NCI-H446 (cell line): ENCODE results near the gene SLC2A9.

Source experiments
- DNase-seq, 2 experiments: peaks; one replicate each; lab custom pipeline; 2025; lab: John Stamatoyannopoulos, UW

SLC2A9 gene

DNA sequence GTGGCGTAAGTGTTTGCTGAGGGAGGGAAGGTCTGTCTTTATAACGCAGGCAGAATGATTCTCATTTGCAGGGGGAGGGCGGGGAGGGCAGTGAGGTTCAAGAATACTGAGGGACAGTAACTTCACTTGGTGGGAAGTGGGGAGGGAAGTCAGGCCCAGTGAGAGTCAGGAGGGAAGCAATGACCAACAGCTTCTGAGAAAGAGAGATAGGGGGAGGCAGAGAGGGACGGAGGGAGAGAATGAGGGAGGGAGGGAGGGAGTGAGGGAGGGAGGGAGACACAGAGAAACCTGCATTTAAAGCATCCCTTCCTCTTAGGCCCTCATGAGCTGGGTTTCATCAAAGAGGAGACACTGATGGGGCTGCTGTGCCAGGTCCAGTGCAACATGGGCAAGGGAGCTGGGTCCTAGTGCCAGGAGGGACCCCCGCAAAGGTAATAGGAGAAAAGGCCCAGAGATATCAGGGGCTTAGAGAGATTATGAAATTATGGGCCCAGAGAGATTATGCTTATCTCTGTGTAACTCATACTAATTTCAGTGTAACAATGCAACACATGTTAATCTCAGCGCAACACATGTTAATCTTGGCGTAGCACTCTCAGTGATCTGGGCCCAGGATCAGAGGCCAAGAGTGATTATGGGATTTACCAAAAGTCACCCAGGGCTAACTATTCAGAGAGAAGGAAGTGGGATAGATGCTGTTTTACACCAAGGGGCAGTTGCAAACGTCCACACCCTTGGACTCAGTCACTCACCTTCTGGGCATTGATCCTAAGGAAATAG, 127.8 kb downstream of the SLC2A9 start:
- no peak for DNase-seq

DNA sequence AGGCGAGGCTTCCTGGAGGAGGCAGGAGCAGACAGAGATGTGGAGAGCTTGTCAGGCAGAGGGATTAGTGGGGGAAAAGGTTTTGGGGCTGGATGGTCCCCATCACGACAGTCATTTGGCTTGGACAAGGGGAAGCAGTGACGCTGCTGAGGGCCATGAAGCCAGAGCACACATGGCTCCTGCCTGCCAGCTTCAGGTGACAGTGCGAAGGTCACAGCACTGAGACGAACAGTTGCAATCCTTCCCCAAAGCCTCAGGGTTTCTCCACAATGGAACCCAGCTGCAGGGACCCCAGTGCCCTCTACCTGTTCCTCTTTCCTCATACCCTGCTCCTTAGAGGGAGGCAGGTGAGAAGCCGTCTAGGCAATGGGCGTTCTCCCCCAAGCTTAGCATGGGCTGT, 129.6 kb downstream of the SLC2A9 start:
- DNase-seq: no peak

DNA sequence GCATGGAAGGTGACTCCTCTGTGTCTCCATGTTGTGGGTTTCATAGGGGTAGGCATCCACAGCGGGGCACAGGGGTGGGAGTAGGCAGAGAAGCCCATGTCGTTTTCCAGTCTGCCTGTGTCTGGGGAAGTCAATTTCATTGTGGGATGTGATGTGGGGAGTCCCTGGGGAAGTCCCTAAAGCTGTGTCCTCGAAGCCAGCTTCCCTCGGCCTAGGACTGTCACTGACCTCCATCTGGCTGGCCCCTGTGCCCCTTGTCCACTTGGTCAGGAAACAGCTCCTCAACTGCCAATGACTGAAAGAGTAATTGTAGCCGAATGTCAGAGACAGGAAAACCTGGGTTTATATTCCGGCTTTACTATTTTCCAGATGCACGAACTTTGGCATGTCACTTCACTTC, 130.2 kb downstream of the SLC2A9 start:
- DNase-seq: no peak

DNA sequence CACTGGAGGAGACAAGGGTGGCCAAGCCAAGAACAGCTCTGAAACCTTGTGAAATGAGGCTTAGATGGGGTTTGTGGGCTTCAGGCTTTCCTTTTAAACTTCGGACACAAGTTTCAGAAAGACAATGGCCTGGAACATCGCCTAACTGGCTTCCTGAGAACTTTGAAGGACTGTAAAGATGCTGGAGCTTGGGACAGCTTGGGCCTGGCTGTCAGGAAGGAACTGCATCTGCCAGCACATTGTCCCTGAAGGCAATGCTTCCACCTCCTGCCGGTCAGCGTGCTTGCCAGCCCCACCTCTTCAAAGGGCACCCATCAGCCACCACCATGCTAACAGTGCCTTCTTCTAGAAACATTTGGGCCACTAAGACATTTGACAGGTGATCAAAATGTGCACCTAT, 132.0 kb downstream of the SLC2A9 start:
- DNase-seq: no peak

DNA sequence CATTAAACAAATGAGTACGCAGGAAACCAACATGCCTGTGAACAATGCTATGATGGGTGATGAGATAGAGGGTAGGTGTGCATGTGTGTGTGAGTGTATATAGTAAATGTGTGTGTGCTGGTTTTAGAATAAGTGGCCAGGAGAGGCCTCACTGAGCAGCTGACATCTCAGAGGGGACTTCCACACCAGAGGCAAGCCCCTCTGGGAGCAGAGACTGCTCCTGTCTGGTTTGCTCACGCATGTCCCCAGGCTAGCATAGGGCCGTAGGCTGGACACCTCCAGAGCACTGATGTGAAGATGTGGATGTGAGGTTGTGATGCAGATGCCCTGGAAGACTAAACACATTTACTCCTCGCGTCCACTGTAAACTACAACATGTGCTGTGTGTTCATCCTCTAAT, 135.3 kb downstream of the SLC2A9 start:
- no peak for DNase-seq

DNA sequence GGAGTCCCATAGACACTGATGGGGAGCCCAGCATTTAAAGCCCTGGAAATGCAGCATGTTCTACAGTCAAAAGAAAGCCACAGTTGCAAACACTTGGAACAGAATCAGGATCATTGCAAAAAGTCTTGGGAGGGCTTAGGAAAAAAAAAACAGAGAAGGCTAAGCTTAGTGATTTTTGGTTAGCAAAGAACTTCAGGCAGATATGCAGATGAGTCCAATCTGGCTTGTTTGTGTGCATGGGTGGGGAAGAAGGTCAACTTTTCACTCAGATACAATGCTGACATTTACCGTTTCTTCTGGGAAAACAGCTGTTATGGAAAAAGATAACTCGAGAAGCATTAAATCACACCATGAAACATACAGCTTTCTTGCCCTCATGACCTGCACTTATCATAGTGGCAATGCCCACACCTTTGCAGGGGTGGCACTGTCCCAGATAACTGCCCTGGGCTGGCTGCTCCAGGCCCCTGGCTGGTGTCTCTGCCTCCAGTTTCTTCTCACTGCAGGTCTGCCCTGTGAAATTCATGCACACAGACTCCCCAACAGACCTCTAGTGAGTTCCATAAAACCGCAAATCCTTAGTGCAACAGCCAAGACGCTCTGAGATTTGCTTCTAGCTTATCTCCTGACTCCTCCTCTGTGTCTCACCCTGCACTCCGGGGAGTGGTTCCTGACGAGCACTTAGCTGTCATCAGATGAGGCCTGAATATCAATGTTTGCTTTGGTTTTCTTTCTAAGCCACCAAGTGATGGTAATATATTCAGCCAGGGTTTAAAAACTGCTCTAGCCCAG, 140.7 kb downstream of the SLC2A9 start:
- DNase-seq: no peak

DNA sequence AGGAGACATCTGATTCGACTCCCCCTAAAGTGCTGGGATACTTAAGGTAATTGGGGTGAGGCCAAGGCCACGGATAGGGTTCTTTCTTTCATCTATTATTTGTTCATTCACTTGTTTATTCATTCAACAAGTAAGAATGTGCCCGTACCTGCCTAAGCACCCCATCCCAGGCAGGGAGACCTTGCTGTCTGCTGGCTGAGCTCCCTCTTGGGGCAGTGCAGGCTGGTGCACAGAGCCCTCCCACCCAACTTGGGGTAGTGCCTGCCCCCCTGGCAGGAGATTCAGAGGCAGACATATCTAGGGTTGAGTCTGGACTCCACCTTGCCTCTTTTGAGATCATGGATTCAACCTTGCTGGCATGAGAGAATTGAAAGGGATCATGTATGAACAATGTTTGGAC, 144.2 kb downstream of the SLC2A9 start:
- no peak for DNase-seq

DNA sequence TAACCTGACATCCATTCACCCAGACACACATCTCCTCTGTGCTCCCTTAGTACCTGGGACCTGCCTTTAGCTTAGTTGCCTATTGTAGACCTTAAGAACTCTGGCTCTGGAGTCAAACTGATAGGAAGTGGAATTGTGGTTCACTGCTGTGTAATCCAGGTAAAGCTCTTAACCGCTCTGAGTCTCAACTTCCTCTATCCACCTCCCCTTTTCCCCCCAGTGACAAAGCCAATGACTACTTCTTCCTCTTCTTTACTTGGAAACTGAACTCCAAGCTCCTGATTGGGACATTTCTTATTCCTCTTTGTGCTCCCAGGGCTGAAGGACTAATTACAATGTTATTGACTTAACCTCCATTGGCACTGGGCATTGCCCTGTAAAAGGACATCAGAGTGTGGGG, 145.8 kb downstream of the SLC2A9 start:
- no peak for DNase-seq

DNA sequence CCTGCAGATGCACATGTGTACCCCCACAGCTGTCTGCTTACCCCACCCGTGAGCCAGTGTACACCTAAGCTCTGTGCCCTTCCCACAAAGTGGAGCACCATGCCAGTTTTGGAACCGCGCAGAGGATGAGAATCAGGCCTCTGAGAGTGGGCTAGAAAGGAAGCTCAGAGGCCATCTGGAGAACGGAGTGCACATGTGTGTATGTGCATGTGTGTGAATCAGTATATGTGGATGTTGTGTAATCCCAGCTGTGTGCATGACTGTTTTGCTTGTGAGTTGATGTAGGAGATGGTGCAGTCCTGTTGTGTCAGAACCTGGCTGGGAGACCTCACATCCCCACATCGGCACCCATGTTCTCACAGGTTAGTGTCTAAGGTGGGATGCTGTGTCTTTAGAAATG, 146.9 kb downstream of the SLC2A9 start:
- no peak for DNase-seq

DNA sequence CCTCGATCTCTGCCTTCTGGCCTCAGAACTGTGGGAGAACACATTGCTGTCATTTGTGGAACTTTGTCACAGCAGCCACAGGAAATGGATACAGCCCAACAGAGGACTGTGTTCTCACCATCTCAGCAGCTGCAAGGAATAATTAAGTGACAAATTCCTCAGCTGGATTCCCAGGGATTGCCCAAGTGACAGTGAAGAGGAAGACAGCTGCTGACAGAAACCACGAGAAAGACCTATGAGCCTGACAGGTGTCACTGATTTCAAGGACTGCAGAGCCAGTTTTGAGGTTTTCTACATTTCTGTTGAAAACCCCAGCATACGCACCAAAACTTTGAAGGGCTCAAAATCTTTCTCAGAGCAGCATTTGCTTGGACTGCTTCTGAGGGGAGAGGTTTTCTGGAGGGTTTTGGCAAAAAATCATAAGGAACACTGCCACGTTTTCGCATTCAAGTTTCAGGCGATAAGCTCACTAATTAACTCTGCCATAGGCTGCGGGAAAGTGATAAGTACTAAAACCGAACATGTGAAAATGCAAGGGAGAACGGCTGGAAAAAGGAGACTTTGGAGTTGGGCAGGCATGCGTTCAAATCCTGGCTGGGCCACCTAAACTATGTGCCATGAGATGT, 151.0 kb downstream of the SLC2A9 start:
- DNase-seq: no peak

DNA sequence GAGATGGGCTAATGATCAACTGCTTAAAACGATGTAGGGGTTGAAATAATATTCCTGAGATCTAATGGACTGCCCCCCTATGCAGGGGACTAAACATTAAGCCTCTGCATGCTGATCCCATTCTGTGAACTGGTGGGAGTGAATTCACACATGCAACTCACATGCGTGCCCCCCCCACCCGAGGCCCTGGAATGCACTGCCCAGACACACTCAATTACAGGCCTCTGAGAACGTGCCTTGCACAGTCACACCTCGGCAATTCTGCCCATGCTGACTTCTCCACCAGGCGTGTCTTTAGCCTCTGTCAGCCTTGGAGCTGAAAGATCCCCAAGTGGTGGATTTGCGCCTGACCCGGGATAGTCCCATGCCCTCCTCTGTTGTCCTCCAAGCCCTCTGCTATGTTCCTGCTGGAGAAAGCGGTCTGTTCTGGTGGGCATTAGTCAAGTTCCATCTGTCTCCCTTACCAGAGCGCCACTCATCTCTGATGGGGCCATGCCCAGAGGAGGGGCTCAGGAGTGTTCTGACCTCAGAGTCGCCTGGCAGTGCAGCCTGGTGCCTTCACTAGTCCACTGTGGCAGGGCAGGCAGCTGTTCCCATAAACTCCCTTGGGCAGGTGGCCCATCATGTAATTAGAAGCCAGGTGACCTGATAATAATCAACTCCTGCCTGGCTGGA, 153.4 kb downstream of the SLC2A9 start:
- DNase-seq: no peak

DNA sequence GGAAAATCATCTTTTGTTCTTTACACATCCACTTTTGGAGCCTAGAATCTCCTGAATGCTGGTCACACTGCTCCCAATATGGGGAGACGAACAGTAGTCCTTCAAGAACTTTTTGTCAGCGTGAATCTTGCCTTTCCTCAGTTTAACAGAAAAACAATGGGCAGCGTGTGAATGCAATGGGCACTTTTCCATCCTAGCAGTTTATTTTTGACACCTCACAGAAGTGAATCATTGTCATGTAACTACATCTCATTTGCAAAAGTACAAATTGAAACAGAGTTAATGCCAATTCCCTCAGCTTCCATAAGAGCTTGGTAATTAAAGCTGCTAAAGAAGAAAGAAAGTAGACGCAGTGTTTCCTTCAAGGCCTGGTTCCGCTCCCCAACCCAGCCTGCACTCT, 154.4 kb downstream of the SLC2A9 start:
- no peak for DNase-seq

DNA sequence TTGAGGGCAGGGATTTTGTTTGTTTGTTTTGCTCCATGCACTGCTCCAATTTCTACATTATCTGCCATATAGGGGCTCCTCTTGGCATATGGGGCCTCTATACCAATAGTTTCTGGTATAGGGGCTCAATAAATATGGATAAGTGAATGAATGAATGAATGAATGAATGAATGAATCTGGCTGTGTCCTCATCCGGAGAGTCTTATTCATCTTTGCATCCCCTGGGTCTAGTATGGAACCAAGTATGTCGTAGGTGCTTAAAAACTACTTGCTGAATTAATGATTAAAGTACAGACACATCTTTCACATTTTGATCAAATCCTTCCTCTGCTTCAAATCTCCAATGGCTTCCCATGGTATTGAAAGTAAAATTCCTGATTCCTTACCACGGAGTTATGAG, 159.7 kb downstream of the SLC2A9 start:
- DNase-seq: no peak

DNA sequence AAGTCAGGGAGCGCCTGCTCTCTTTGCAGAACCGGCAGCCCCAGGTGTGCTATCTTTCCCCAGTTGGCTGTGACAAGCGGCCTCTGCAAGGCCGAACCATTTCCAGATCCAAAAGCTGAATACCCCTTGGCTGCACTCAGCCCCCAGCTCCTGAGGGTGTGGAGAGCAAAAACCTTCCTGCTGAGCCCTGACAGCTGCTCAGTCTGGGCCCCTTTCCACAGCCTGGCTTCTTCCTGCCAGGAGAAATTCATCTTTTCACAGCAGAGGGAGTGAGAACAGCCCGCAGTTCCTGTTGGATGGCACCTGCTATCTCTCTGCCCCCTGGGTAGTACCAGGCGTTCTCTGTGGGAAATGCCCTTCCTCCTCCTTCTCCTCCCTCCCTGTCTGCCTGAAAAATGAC, 161.5 kb downstream of the SLC2A9 start:
- no peak for DNase-seq

DNA sequence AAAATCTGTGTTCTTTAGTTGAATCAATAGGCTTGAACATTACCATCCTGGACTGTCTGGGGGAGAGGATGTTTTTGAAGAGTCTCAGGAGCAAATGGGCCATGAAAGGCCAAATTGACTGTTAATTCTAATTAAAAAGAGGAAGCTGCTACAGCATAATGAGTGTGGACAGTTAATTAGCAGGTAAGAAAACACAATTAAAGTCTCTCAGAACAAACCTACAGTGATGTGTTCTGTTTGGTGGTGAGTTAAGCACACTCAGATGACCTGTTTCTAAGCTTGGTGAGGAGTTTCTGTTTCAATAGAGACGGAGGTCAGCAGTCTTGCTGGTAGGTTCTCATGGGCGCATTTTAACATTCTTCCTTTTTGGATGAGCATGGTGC, 171.8 kb downstream of the SLC2A9 start:
- no peak for DNase-seq

DNA sequence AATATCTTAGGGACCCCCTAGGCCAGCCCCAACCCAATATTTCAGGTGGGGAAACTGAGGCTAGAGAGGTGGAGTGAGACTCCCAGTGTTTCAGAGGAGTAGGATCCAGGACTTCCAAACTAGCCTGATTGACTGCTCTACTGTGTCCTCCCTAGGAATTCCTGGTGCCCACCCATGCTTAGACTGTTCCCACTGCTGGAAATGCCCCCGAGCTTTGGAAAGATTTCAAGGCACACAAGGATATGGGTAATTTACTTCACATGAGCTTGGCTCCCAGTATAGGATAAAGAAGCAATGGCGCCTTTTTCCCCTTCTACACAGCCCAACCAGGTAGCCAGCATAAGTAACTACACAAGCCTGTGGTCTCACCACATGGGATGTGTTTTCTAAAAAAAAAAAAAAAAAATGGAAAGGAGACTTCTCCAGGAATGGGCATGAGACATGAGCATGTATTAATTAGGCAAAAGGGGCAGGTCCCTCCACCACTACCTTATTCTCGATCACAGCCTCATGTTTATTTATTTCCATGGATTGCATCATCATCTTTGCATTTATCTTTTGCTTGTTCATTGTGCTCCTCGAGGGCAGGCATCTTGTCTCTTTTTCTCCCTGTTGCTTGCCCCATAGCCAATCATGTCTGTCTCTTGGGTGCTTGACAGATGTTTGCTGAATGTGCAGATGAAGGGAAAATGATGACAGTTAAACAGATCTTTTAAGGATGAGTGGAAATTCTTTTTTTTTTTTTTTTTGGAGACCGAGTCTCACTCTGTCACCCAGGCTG, 173.1 kb downstream of the SLC2A9 start:
- no peak for DNase-seq

DNA sequence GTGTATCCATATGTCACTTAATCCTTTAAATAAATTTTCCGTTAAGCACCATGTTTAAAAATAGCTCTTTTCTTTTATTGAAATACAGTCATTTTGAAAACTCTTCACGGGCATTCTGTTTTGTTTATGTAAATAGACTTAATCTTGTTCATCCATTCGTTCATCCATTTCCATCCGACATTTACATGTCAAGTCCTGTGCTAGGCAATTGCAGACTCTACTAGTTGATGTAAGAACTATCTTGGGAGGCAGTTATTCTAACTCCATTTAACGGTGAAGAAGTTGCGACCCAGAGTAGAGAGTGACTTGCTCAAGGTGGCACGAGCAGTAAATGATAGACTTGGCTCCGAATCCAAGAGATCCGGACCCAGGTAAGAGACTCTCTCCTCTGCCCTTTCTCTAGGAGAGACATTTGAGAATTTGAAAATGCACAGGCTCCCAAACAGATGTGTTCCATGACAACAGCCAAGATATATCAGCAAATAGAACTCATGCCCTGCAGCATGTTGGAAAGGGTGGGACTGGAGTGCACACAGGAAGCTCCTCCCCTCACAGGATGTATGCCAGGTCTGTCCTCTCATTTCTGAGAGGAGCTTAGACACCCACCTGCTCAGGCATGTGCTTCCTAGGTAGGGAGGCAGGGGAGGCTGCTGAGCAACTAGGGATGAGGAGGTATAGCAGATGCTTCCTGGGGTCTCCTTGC, 175.4 kb downstream of the SLC2A9 start:
- no peak for DNase-seq

DNA sequence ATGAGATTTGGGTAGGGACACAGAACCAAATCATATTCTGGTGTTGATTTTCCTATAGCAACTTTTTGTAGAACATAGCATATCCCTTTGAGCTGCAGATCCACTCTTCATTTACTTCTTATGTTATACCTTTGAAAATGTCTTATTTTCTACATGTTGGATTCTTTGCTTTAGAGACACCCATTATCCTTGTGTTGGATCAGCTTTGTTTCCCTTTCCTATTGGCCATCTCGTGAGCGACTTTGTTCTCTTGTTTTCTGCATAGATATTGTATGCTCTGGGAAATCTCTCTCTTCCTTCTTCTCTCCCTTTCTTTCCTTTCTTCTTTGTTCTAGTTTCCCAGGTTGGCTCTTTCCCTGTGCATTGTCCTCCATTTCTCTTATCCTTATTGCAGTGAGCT, 180.2 kb downstream of the SLC2A9 start:
- no peak for DNase-seq

DNA sequence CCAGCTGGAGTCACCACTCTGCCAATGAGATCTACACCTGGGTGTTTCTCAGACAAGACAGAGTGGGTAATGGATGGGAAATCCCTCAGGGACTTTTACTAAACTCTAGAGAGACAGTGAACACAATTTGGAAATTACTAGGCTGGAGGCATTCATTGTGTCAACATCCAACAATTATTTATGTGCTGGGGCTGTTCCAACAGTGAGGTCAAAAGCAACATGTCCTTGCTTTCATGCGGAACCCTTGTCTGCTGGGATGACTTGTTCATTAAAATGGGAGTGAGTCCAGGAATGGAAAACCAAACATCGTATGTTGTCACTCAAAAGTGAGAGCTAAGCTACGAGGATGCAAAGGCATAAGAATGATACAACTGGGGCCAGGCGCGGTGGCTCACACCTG, 185.9 kb downstream of the SLC2A9 start:
- DNase-seq: no peak

DNA sequence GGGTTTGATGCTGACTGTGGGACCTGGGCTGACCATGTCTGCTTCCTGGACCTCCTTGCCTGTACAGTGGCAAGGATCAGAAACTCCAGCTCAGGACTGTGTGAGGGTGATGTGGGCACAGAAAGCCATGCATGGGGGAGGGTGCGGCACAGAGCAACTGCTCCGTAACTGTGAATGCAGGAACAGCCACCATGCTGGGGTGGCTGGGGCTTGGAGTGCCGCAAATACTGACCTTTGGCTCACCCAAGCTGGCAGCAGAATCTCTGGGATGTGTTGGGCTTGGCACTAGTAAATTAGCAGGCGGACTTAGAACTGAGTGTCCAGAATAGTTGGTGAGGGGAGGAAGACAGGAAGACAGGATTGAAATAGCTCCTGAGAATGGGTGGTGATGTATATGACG, 187.9 kb downstream of the SLC2A9 start:
- DNase-seq: no peak

DNA sequence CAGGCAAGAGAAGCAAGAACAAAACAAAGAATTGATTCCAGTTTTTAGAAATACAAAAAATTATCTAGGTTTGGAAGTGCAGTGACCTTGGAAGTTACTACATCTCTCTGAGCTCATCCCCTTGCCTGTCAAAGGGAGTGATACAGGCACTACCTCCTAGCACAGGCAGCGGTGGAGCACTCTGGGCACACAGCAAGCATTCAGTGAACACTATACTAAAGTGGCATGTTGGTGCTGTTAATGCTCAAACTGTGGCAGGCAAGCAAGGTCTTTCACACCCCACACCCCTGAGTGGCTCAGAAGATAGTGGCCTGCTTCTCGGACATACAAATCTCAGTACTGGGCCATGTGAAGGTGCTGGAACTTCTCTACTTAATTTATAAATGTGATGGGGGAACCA, 188.7 kb downstream of the SLC2A9 start:
- DNase-seq: no peak
